Measurements from ENCODE around the gene LRRK2. TPM values are rescaled to one million over a fixed set of nuclear protein-coding genes. Genes with fewer than 3 reads are reported as not detected.

Gene LRRK2
- total and polyA plus RNA-seq, 10 of the 15 experiments (the other 5 are each of a cell fraction or from before 2014, with no cell fraction given), result 0.80 to 32.6 (median 1.4) TPM

DNA sequence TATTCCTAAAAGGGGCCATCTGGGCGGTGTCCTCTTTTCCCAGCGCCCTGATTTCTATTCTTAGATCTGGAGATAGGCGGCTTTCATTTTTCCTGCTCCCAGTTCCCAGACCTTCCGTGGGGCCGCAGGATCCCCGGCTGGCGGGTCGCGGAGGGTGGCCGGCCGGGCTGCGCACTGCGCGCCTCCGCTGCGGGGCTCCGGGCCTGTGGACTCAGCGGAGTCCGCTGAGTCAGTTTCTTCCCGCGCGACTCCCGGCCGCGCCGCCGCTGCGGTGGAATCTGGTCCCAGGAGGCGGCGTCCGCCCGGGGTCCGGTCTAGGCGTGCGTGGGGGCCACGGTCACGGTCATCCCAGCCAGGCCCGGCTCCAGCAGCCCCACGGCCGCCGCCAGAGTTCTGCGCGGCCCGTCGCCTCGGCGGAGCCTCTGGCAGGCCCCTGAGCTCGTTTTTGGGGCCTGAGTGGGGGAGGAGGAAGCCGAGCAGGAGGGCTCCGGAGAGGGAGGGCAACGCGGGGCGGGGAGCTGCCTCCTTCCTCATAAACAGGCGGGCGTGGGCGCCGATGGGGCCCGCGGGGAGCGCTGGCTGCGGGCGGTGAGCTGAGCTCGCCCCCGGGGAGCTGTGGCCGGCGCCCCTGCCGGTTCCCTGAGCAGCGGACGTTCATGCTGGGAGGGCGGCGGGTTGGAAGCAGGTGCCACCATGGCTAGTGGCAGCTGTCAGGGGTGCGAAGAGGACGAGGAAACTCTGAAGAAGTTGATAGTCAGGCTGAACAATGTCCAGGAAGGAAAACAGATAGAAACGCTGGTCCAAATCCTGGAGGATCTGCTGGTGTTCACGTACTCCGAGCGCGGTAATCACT is at the start of gene LRRK2 (continued):
- TF ChIP-seq, protein P1, sequence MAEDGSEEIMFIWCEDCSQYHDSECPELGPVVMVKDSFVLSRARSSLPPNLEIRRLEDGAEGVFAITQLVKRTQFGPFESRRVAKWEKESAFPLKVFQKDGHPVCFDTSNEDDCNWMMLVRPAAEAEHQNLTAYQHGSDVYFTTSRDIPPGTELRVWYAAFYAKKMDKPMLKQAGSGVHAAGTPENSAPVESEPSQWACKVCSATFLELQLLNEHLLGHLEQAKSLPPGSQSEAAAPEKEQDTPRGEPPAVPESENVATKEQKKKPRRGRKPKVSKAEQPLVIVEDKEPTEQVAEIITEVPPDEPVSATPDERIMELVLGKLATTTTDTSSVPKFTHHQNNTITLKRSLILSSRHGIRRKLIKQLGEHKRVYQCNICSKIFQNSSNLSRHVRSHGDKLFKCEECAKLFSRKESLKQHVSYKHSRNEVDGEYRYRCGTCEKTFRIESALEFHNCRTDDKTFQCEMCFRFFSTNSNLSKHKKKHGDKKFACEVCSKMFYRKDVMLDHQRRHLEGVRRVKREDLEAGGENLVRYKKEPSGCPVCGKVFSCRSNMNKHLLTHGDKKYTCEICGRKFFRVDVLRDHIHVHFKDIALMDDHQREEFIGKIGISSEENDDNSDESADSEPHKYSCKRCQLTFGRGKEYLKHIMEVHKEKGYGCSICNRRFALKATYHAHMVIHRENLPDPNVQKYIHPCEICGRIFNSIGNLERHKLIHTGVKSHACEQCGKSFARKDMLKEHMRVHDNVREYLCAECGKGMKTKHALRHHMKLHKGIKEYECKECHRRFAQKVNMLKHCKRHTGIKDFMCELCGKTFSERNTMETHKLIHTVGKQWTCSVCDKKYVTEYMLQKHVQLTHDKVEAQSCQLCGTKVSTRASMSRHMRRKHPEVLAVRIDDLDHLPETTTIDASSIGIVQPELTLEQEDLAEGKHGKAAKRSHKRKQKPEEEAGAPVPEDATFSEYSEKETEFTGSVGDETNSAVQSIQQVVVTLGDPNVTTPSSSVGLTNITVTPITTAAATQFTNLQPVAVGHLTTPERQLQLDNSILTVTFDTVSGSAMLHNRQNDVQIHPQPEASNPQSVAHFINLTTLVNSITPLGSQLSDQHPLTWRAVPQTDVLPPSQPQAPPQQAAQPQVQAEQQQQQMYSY (CRISPR knock-in tag; IDR thresholded peaks at IDR 0.05), result no peak
- TF ChIP-seq NR2C1 (IDR thresholded peaks at IDR 0.05) (peak; percentile 17; the same call in 1 of the 2 replicates), TARDBP (IDR thresholded peaks at IDR 0.05; ENCODE audit: borderline replicate concordance) (no peak), SIN3A (IDR thresholded peaks at IDR 0.05; ENCODE audit: low read depth, low read length) (no peak), HDAC6 (IDR thresholded peaks at IDR 0.05; ENCODE audit: unreplicated experiment) (no peak), TCF12 (IDR thresholded peaks at IDR 0.05; ENCODE audit: low read depth, low read length) (peak; percentile 82), KDM1A (IDR thresholded peaks at IDR 0.05; ENCODE audit: borderline replicate concordance) (no peak), RFX5 (IDR thresholded peaks at IDR 0.05; ENCODE audit: low read depth, low read length) (no peak), ZNF217 (IDR thresholded peaks at IDR 0.05) (peak; percentile 75; the same call in 1 of the 2 replicates), NFXL1 (IDR thresholded peaks at IDR 0.05; ENCODE audit: borderline replicate concordance) (no peak)
- TF ChIP-seq, protein P2, sequence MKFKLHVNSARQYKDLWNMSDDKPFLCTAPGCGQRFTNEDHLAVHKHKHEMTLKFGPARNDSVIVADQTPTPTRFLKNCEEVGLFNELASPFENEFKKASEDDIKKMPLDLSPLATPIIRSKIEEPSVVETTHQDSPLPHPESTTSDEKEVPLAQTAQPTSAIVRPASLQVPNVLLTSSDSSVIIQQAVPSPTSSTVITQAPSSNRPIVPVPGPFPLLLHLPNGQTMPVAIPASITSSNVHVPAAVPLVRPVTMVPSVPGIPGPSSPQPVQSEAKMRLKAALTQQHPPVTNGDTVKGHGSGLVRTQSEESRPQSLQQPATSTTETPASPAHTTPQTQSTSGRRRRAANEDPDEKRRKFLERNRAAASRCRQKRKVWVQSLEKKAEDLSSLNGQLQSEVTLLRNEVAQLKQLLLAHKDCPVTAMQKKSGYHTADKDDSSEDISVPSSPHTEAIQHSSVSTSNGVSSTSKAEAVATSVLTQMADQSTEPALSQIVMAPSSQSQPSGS (IDR thresholded peaks at IDR 0.05; ENCODE audit: low read length), result no peak
- TF ChIP-seq, protein P3, sequence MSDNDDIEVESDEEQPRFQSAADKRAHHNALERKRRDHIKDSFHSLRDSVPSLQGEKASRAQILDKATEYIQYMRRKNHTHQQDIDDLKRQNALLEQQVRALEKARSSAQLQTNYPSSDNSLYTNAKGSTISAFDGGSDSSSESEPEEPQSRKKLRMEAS (IDR thresholded peaks at IDR 0.05; ENCODE audit: low read depth, low read length), result 0 out of 2 replicates have a peak, but pooled peaks have one; percentile 37
- TF ChIP-seq, protein P4, sequence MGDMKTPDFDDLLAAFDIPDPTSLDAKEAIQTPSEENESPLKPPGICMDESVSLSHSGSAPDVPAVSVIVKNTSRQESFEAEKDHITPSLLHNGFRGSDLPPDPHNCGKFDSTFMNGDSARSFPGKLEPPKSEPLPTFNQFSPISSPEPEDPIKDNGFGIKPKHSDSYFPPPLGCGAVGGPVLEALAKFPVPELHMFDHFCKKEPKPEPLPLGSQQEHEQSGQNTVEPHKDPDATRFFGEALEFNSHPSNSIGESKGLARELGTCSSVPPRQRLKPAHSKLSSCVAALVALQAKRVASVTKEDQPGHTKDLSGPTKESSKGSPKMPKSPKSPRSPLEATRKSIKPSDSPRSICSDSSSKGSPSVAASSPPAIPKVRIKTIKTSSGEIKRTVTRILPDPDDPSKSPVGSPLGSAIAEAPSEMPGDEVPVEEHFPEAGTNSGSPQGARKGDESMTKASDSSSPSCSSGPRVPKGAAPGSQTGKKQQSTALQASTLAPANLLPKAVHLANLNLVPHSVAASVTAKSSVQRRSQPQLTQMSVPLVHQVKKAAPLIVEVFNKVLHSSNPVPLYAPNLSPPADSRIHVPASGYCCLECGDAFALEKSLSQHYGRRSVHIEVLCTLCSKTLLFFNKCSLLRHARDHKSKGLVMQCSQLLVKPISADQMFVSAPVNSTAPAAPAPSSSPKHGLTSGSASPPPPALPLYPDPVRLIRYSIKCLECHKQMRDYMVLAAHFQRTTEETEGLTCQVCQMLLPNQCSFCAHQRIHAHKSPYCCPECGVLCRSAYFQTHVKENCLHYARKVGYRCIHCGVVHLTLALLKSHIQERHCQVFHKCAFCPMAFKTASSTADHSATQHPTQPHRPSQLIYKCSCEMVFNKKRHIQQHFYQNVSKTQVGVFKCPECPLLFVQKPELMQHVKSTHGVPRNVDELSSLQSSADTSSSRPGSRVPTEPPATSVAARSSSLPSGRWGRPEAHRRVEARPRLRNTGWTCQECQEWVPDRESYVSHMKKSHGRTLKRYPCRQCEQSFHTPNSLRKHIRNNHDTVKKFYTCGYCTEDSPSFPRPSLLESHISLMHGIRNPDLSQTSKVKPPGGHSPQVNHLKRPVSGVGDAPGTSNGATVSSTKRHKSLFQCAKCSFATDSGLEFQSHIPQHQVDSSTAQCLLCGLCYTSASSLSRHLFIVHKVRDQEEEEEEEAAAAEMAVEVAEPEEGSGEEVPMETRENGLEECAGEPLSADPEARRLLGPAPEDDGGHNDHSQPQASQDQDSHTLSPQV (IDR thresholded peaks at IDR 0.05), result 0 out of 2 replicates have a peak, but pooled peaks have one; percentile 38
- TF ChIP-seq, protein P5, sequence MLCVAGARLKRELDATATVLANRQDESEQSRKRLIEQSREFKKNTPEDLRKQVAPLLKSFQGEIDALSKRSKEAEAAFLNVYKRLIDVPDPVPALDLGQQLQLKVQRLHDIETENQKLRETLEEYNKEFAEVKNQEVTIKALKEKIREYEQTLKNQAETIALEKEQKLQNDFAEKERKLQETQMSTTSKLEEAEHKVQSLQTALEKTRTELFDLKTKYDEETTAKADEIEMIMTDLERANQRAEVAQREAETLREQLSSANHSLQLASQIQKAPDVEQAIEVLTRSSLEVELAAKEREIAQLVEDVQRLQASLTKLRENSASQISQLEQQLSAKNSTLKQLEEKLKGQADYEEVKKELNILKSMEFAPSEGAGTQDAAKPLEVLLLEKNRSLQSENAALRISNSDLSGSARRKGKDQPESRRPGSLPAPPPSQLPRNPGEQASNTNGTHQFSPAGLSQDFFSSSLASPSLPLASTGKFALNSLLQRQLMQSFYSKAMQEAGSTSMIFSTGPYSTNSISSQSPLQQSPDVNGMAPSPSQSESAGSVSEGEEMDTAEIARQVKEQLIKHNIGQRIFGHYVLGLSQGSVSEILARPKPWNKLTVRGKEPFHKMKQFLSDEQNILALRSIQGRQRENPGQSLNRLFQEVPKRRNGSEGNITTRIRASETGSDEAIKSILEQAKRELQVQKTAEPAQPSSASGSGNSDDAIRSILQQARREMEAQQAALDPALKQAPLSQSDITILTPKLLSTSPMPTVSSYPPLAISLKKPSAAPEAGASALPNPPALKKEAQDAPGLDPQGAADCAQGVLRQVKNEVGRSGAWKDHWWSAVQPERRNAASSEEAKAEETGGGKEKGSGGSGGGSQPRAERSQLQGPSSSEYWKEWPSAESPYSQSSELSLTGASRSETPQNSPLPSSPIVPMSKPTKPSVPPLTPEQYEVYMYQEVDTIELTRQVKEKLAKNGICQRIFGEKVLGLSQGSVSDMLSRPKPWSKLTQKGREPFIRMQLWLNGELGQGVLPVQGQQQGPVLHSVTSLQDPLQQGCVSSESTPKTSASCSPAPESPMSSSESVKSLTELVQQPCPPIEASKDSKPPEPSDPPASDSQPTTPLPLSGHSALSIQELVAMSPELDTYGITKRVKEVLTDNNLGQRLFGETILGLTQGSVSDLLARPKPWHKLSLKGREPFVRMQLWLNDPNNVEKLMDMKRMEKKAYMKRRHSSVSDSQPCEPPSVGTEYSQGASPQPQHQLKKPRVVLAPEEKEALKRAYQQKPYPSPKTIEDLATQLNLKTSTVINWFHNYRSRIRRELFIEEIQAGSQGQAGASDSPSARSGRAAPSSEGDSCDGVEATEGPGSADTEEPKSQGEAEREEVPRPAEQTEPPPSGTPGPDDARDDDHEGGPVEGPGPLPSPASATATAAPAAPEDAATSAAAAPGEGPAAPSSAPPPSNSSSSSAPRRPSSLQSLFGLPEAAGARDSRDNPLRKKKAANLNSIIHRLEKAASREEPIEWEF (IDR thresholded peaks at IDR 0.05; ENCODE audit: insufficient replicate concordance, low read depth, low read length), result no peak
